Parathyroid adenoma (tissue), 2 donors: Measurements from ENCODE around the gene KCNIP1.
A peak's percentile ranks its signal among the peaks of the same experiment; 100 is the strongest.

Source experiments
- H2AFZ ChIP-seq: fragments of 300-600 bp; sonication (generic); one replicate; pipeline ENCODE4 v1.7.0; 2017; ENCODE audit warnings: antibody characterized with exemption, mild to moderate bottlenecking
- H3K27ac ChIP-seq: fragments of 300-600 bp; sonication (generic); one replicate; pipeline ENCODE4 v1.7.0; 2017
- H3K27me3 ChIP-seq: fragments of 300-600 bp; sonication (generic); one replicate; pipeline ENCODE4 v1.7.0; 2017; ENCODE audit warnings: low read length; ENCODE audit not compliant: control insufficient read depth, insufficient read depth
- H3K36me3 ChIP-seq: fragments of 300-600 bp; sonication (generic); one replicate; pipeline ENCODE4 v1.7.0; 2017; ENCODE audit warnings: low read length; ENCODE audit not compliant: control insufficient read depth, insufficient read depth
- H3K4me1 ChIP-seq: fragments of 300-600 bp; sonication (generic); one replicate; pipeline ENCODE4 v1.7.0; 2017; ENCODE audit warnings: control low read depth
- H3K4me2 ChIP-seq: fragments of 300-600 bp; sonication (generic); one replicate; pipeline ENCODE4 v1.7.0; 2017; ENCODE audit warnings: low read length
- H3K4me3 ChIP-seq: fragments of 300-600 bp; sonication (generic); one replicate; pipeline ENCODE4 v1.7.0; 2017; ENCODE audit warnings: low read depth, low read length
- H3K79me2 ChIP-seq: fragments of 300-600 bp; sonication (generic); one replicate; pipeline ENCODE4 v1.7.0; 2017; ENCODE audit warnings: control low read depth
- H3K9ac ChIP-seq: fragments of 300-600 bp; sonication (generic); one replicate; pipeline ENCODE4 v1.7.0; 2017; ENCODE audit warnings: mild to moderate bottlenecking
- H3K9me3 ChIP-seq: fragments of 300-600 bp; sonication (generic); one replicate; pipeline ENCODE4 v1.7.0; 2017; ENCODE audit warnings: low read length; ENCODE audit not compliant: control insufficient read depth
- TF ChIP-seq, protein P1 (sequence below): fragments of 300-600 bp; sonication (generic); IDR thresholded peaks from one replicate; pipeline ENCODE4 v1.7.0; 2017; ENCODE audit warnings: antibody characterized with exemption, mild to moderate bottlenecking
- donor health status: primary hyperparathyroidism.

The KCNIP1 gene

DNA sequence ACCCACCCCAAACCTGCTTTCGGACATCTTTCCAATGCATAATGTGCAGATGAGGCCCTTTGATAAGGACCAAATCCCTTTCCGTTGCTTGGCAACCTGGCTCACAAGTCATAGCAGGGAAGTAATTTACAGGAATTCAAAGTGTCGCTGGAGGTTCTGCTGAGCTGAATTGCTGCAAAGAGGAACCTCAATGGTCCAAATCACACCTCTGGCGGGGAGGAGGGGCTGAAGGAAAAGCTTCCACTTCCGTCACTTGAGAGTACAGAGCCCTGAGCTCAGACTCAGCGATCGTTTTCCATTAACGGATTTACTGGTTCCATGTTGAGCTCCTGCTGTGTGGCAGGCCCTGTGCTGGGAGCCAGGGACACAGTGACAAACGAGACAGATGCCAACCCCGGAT is 99.3 kb downstream of the KCNIP1 start:
- no peak overlapping the region for H2AFZ ChIP-seq
- H3K27me3 ChIP-seq, result no peaks in the 10 kb centered on the region
- H3K4me2 ChIP-seq, result no peak overlapping the region
- no peaks in the 10 kb centered on the region for H3K9me3 ChIP-seq
- no peak overlapping the region for H3K27ac ChIP-seq
- H3K9ac ChIP-seq, result no peak overlapping the region
- no peak overlapping the region for H3K4me3 ChIP-seq
- H3K79me2 ChIP-seq, result no peaks in the 10 kb centered on the region
- H3K4me1 ChIP-seq, result peaks cover 5% of the 10 kb centered on the region
- TF ChIP-seq, protein P1, sequence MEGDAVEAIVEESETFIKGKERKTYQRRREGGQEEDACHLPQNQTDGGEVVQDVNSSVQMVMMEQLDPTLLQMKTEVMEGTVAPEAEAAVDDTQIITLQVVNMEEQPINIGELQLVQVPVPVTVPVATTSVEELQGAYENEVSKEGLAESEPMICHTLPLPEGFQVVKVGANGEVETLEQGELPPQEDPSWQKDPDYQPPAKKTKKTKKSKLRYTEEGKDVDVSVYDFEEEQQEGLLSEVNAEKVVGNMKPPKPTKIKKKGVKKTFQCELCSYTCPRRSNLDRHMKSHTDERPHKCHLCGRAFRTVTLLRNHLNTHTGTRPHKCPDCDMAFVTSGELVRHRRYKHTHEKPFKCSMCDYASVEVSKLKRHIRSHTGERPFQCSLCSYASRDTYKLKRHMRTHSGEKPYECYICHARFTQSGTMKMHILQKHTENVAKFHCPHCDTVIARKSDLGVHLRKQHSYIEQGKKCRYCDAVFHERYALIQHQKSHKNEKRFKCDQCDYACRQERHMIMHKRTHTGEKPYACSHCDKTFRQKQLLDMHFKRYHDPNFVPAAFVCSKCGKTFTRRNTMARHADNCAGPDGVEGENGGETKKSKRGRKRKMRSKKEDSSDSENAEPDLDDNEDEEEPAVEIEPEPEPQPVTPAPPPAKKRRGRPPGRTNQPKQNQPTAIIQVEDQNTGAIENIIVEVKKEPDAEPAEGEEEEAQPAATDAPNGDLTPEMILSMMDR, result no peak
- H3K36me3 ChIP-seq, result no peaks in the 10 kb centered on the region

DNA sequence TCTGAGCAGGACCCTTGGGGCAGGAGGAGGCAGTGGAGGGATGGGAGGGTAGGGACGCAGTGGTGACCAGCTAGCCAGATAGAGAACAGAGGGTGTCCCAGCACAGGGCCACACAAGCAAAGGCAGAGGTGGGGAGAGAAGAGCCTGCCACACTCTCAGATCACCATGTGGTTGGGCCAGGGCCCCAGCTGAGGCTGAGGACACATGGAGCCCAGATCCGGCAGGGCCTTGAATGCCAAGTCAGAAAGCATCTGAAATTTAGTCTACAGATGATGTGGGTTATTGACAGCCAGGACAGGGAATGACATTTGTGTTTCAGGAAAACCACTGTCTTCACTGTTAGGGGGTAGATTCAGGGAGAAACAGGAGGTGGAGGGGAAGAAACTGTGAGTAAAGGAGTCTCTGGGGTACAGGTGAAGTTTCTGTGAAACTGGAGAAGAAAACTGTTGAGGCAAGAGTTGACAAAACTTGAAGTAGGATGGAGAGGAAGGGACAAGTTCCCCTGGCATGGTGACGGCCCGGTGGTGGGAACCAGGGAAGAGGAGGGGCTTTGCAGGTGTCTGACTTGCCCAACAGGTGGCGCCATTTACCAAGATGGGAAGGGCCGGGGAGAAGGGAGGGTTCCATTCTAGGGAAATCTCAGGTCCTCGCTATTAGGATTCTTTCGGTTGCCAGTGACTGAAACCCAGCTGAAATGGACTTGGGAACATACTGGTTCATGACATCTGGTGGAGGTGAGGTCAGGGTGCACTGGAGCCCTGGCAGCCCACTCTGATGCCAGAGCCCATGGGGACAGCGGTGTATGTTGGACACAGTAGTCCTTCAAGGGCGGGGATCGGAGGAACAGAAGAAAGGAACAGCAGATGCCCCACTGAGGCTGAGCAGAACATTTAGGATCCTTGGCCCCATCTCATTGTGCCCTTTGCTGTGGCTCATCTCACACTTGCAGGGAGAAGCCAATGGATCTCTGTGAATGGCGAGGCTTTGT is 100.1 kb downstream of the KCNIP1 start:
- H3K9ac ChIP-seq, result no peak overlapping the region
- TF ChIP-seq, protein P1, result peak; percentile 48
- no peaks in the 10 kb centered on the region for H3K27me3 ChIP-seq
- no peak overlapping the region for H3K4me3 ChIP-seq
- H3K79me2 ChIP-seq, result no peaks in the 10 kb centered on the region
- no peaks in the 10 kb centered on the region for H3K36me3 ChIP-seq
- H3K4me1 ChIP-seq, result no peaks in the 10 kb centered on the region
- H3K27ac ChIP-seq, result no peak overlapping the region
- H3K4me2 ChIP-seq, result no peak overlapping the region
- no peak overlapping the region for H2AFZ ChIP-seq
- H3K9me3 ChIP-seq, result no peaks in the 10 kb centered on the region

DNA sequence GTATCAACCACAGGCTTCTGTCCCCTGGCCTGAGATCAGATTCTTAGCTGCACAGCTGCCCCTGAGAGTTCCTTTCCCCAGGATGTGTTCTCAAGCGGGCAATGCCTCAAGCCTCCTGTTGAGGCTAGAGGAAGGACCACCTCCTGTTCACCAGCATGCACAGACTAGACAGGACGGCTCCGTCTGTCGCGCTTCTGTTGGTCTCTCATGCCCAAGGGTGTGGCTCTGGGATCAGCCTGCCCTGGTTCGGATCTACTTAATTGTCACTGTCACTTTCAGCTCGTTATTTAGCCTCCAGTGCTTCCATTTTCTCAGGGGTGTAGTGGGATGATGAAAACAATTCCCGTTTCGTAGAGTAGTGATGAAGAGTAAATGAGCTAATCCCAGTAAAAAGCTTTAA is 103.1 kb downstream of the KCNIP1 start:
- H3K4me2 ChIP-seq, result no peak overlapping the region
- H3K9ac ChIP-seq, result no peak overlapping the region
- H3K27ac ChIP-seq, result no peak overlapping the region
- H3K36me3 ChIP-seq, result no peaks in the 10 kb centered on the region
- H2AFZ ChIP-seq, result no peak overlapping the region
- no peaks in the 10 kb centered on the region for H3K9me3 ChIP-seq
- no peaks in the 10 kb centered on the region for H3K4me1 ChIP-seq
- no peak overlapping the region for H3K4me3 ChIP-seq
- no peaks in the 10 kb centered on the region for H3K79me2 ChIP-seq
- TF ChIP-seq, protein P1, result no peak
- H3K27me3 ChIP-seq, result no peaks in the 10 kb centered on the region

DNA sequence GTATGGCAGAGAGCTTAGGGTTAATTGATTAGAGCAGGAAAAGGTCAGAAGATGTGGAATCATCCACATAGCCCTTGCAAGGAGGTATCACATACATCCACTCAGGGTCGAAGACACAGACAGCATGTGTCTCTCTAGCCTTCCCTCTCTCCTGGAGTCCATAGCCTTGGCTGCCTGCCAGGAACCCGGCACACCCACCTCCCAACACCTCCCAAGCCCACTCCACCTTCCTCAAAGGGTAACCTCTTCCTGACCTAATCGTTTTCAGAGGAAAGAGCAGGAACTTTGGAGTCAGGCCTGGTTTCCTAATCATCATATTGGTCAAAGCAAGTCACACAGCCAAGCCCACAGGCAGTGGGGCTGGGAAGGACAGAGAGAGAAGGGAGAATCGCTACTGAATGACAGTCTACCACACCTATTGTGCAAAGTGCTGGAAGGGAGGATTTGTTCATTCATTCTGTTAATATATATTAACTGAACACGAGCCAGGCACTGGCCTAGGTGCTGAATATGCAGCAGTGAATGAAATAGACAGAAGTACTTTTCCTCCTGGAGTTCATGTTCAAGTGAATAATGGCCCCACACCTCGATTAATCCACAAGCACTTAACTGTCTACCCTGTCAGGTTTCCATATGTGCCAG is 107.8 kb downstream of the KCNIP1 start:
- Histone ChIP-seq H2AFZ (no peak overlapping the region), H3K27me3 (no peaks in the 10 kb centered on the region), H3K4me2 (no peak overlapping the region), H3K36me3 (no peaks in the 10 kb centered on the region), H3K79me2 (no peaks in the 10 kb centered on the region), H3K4me1 (no peaks in the 10 kb centered on the region), H3K27ac (no peak overlapping the region), H3K9me3 (no peaks in the 10 kb centered on the region), H3K9ac (no peak overlapping the region), H3K4me3 (no peak overlapping the region)
- TF ChIP-seq, protein P1, result no peak
